HG03575 (cell line): ENCODE results near the gene NAT10.
"Not testable (repeated sequence)": the region's sequence is repeated elsewhere in the genome, so short reads cannot be mapped to it uniquely, and the experiment has no call there.

ENCODE experiments used
- ATAC-seq: cut with Tn5 transposase; IDR thresholded peaks from one replicate; pipeline ENCODE4 v1.9.1; 2021; ENCODE audit not compliant: unreplicated experiment, insufficient number of reproducible peaks, low FRiP score; ENCODE audit errors: extremely low read depth

The NAT10 gene

DNA sequence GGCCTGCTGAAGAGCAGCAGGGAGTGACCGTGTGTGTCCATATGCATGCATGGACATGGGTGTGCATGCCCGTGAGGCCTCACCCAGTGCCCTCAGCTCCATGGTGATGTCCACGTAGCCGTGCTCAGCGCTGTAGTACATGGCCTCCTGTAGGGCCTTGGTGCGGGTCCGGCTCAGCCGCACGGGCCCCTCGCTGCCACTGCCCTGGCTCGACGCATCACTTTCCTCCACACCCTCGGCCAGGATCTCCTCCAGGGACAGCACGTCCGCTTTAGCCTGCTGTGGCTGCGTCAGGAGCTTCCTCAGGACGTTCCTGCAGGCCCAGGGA, 57.0 kb downstream of the NAT10 start:
- ATAC-seq = no peak

DNA sequence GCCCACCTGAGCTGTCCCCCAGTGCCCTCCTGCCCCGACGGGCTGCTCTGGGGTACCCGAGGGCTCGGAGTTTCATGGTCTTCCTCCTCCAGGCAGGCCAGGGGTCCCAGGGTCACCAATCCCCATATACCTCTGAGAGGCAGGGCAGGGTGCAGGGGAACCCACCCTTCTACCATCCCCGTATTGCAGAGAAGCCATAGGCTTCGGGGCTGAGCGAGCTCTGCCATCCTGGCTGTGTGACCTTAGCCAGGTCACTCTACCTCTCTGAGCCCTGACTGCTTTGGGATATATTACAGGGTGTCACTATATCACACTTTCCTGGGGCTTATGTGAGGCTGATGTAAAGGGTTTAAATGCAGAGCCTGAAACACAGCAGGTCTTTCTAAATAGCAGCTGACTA, 57.4 kb downstream of the NAT10 start:
- no peak for ATAC-seq

DNA sequence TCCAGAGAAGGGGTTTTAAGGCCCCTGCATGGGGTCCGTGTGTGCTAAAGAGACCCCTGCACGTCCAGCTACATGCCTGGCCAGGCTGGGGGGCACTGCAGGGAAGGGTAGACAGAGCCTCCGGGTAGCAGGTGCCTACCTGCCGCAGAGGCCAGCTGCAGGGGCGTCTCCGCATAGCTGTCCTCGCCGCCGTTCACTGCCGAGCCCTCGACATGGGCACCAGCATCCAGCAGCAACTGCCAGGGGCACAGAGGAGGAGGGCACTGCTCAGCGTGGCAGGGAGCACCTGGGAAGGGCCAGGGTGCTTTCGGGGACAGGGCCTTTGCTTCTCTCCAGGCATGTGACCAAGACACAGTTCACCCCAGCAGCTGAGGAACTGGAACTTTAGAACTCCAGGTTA, 59.7 kb downstream of the NAT10 start:
- ATAC-seq = no peak

DNA sequence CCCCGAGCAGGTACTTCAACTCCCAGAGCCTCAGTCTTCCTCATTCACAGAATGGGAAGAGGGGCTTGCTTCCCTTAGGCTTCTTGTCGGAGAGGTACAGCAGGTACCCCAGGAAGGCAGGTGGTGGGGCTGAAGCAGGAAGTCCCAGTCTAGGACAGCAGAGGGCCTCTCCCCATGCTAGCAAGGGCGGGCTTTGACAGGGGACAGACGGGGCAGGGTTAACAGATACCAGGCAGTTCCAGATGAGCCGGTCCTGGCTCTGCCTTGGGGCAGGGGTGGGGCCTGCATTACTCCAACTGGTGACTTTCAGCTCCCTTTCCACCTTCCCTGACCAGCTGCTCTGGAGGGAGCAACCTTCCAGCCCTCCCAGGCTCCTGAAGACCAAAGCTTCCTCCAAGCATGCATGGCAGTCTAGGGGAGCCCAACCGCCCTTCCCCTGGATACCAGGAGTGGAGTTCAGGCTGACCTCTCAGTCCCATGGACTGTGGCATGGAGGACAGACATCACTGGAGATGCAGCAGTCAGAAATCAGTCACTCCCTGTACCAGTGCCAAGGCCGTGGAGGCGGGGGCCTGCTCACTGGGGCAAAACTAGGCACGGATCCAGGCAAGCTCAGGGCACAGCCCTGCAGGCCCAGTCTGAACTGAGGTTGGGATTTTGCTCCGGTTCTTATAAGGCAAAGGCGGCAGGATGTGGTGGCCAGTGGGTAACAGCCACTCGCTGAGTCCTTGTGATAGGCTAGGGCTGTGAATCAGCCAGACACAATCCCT, 60.5 kb downstream of the NAT10 start:
- no peak for ATAC-seq

DNA sequence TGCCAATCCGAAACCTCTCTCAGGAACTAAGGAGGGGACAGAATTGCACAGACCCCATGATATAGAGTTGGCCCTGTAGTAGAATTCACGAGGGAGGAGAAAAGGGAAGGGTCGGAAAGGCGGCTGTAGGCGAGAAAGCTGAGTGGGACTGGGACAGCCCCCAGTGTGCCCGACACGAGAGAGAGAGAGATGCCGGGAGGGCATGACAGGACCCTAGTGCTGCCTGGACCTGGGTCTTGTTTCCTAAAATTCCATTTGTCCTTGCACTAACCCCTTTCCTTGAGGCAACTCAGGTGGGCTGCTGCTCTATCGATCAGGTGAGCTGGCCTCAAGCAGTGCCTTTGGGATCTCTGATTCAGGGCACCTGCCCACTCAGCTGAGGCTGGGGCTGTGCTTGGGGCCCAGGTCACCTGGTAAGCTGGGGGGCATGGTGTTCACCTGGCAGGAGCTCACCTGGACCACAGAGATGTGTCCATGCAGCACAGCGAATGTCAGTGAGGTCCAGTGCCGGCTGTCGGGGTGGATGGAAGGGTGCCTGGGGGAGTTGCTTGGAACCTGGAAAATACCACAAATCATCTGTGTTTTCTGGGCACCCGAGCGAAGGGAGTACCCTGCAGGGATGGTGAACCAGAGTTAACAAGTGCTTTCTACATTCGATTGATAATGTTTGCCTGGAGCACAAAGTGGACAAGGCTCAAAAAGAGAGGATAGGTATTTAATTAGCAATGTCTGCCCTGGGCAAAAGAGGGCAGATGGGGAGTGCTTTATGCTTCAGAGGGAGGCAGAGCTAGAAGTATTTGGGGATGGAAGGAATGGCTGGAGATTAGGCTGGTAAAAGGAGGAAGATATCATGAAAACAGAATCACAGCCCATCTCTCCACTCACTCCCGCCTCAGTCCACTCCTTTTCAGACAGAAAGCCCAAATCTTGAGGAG, 61.6 kb downstream of the NAT10 start:
- no peak for ATAC-seq

DNA sequence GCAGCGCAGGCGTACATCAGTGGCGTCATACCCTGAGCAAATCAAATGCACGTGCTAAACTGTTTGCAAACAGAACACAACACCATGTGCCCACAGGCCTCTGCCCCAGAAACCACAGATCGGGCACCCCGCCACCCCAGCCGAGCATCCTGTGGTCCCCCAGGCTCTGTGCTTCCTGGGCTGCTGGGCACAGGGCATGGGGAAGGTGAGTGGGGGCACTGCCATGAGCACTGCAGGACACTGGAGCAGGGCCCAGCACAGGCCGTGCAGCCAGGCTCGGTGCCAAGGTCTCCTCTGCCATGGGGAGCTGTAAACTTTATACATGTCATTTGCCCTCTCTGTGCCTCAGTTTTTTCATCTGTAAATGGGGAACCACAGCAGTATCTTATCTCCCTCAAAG, 62.5 kb downstream of the NAT10 start:
- ATAC-seq = no peak

DNA sequence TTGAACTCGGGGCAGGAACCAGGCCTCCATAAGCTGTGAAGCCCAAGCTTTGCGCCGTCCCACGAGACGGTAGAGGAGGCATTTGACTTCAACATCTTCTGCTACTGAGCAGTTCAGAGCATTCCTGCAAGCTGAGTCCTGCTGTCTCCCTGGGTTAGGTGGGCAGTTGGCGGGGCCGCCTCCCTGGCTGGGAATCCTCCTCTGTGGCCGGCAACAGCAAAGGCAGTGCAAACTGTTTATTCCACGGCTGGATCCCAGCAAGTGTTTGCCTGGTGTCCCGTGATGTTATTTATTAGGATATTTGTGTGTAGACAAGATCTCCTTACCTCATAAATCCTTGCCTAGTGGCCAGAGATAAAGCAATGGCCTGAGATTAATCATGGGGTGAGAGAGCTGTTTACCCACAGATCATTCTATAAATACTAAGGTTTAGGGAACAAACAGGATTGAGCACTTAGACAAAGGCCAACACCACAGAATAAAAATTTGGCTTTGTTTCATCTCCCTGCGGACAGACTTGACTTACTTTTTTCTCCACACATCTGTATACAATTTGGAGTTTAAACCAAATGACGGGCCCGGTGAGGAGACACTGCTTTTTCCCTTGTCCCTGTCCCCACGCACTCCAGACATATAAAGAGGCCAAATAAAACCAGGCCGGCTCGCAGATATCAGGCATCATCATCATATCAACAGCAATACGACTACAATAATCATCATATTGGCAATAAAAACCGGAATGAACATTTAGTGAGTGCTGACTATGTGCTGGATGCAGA, 63.4 kb downstream of the NAT10 start:
- ATAC-seq = no peak

DNA sequence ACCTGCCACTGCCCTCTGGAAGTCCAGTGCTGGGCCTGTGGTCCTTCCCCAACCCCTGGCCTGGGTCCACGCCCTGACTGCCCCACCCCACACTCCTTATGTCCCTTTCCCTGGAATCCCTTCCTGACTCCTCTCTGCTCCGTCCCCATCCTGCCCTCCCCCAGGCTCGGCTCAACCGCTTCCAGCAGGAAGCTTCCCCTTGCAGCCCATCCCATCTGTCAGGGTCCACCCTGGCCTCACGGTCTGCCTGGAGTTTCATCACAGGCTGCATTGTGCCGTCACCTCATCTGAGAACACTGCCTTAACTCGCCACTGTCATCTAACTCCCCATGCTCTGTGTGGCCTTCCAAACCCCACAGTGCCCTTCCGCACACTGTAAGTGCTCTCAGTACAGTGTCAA, 64.3 kb downstream of the NAT10 start:
- ATAC-seq = no peak

DNA sequence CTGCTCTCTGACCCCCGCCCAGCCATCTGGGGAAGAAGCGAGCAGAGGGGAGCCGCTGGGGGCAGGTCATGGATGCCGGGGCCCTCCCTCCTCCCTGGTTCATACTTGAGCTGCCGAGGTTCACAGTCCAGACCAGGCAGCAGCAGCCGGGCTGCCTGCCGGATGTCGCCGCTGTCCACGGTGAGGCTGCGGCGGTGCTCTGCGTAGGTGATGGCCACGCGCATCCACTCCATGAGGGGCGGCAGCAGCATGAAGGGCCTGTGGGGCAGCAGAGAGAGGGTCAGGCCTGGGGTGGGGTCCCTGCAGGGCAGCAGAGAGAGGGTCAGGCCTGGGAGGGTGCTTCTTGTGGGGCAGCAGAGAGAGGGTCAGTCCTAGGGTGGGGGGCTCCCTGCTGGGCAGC, 67.6 kb downstream of the NAT10 start:
- no peak for ATAC-seq

DNA sequence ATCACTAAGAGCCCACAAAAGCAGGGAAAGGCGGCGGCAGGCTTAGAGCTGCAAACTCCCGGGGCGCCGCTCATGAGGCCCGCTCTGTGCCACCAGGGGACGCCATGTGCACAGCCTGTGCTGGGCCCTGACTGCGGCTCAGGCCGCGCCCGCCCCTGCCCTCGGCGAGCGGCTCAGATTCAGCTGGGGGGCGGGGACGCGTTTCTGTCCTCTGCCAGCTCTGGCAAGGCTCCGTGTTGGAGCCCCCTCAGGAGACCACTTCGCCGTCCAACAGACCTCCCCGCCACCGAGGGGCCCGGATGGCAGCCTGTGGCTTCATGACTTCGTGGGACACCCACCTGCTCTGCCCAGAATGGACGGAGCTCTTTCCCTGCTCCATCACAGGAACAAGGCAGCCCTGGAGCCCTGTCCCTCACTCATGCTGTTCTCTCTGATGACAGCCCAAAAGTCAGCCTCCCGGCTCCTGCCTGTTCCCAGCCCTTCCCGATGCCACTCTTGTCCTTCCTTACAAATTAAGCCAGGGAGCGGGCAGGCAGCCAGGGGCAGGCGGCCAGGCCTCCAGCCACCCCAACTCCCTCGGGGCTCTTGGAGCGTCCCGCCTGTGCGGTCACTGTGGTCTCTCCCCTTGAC, 69.1 kb downstream of the NAT10 start:
- ATAC-seq = no peak

DNA sequence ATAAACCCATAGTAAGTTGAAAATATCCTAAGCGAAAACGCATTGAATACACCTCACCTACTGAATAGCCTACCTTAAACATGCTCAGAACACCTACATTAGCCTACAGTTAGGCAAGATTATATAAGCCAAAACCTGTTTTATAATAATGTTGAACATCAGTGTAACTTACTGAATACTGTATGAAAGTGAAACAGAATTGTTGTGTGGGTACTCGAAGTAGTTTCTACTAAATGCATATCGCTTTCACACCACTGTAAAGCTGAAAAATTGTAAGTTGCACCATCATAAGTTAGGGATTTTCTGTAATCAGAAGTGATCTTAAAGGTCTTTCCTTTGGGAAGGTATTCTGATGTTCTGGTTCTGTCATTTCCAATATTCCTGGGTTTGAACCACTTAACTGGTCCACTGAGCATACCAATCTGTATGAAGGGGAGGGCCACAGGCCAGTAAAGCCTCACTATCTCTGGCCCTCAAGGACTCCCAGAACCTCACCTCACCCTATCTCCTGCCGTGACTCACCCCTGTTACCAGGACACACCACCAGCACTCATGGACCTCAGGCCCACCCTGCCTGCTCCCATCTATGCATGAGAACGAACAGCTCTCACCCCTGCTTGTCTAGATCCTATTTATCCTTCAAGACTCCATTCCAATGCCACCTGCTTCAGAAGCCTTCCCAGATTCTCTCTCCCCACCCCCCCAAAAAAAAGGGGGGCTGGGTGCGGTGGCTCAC, 70.0 kb downstream of the NAT10 start:
- no peak for ATAC-seq

DNA sequence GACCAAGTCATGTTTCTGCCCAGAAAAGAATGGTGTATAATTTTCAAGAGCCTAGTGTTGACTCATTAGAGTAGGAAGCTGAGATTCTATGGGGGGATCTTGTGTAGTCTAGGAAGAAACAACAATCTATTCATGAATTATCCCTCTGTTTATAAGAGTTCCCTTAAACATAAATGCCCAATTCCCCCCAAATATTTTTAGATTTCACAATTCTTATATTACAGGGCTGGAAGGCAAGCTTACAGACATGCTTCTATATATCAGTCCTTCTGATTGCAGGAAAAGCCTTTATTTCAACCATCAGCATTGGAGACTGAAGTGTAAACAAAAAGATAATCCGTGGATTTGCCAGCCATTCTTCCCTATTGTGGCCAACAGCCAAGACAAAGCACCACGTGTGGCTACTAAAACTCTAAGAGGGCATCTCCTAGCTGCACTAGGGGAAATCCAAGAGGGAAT, 71.4 kb downstream of the NAT10 start:
- ATAC-seq = no peak

DNA sequence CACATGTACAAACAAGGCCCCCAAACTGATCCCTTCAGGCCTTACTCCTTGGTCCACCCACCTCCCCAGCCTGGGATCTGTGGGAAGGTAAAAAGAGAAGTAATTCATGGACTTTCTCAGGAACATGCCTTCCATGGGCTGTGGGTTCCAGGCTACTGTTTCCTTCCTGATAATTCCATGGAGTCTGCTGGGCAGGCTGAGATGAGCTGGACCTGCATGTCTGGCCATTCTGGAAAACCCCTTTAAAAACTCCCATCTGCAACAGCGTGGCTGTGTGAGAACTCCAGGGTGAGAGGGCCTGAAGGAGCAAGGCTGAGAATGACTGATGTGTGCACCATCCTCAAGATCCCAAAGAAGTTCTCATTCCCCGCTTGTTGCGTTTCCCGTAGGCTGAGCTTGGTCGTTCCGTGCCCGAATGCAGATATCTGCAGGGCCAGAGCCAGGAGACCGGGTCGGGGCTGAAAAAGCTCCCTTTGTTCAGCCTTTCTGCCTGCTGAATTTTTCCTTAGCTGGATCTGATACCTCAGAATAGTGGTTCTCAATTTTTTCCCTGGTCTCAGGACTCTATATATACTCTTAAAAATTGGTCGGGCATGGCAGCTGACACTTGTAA, 72.9 kb downstream of the NAT10 start:
- ATAC-seq = no peak

DNA sequence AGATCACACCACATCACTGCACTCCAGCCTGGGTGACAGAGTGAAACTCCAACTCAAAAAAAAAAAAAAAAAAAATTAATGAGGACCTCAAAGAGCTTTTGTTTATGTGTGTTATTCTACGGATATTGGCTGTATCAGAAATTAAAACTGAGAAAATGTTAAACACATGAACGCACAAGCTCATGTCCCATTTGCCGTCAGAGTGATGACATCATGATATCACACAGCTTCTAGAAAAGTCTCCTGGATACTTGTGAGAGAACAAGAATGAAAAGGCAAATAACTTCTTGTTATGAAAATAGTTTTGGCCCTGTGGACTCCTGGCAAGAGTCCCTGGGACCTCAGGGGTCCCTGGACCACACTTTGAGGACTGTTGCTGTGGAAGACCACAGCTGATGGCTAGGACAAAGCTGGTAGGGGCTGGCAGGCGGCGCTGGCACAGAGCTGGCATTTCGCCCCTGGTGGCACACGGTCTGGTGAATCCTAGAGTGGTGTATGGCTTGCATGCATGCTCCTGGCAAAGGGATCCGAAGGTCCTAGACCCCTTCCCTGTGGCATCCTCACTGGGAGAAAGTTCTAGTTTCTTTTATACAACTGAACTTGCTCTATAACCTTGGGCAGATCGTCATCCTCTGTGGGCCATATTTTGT, 73.7 kb downstream of the NAT10 start:
- no peak for ATAC-seq

DNA sequence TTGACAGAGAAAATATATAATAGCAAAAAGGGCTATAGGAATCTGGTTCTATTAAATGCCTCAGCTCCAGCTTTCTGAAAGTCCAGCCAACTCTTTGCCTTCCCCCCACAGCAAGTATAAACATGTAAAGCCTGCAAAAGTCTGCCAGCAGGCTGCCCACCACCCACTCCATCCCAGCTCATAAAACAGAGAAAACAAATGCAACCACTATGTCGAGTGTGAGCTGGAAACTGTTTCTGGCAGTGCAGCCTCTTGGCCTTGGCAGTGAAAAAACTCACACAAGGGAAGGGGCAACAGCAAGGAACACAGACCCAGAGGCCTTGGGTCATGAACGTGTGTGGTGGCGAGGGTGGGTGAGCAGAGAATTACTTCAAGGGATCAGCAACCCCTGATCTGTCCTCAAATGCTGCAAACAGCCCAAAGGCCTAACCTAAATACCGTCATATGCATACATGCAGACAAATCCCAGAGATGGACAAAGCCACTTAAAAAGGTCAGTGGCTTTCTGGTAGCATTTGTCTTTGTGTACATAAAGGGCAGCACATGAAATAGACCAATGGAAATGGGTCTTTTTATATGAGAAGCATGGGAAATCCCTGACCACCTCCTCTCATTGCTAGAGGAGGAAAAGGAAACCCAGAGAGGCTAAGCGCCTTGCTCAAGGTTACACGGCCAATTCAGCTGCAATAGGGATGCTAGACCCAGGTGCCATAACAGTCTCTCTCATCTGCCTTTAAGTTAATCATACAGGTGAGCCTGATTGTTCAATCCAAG, 74.8 kb downstream of the NAT10 start:
- ATAC-seq = no peak

DNA sequence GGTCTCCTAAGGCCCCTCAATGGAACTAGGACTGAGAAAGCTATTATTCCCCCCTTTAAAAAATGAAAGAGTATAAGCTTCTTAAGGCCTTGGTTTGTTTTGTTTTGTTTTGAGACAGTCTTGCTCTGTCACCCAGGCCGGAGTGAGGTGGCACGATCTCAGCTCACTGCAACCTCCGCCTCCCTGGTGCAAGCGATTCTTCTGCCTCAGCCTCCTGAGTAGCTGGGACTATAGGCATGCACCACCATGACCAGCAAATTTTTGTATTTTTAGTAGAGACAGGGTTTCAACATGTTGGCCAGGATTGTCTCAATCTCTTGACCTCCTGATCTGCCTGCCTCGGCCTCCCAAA, 75.4 kb downstream of the NAT10 start:
- not testable (repeated sequence) for ATAC-seq

DNA sequence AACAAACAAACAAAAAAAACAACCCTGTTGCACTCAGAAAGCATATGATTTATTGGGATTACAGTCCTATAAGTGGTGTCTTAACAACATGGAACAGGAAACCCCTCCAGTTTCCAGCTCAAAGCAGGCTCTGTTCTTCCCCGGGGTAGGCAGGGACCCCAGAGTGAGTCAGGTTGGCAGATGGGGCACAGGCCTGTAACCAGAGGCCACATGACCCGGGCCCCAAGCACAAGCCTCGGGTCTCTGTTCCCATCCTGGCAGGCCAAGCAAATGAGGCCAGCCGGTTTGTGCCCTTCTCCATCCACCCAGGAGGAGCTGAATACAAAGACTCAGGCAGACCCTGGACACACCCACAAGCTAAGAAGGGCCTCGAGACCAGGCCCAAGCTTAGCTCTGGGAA, 75.8 kb downstream of the NAT10 start:
- ATAC-seq = no peak
